ENCODE data around the gene RNF212B.
"Not testable (repeated sequence)": the region's sequence is repeated elsewhere in the genome, so short reads cannot be mapped to it uniquely, and the experiment has no call there.

The RNF212B gene

DNA sequence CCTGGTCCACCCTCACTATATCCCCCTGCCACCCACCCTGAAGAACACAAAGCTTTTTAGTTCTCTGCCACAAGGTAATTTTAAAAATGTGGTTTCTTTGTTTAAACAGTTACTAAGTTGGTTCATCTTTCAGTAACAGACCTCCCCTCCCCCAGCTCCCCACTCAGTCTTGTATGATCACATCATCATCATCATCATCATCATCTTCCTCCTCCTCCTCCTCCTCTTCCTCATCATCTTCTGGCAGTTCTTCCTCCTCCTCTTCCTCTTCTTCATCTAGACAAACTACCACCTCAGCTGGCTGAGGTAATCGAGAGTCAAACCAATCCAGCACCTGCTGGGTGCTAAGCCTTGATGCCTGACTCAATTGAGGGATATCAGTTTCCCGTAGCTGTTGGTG, 37.7 kb downstream of the RNF212B start:
- Mint-ChIP-seq H3K27ac (peak overlapping the region in 1 of 2 donors; percentile 1), H3K4me1 (no peaks in the 10 kb centered on the region), H3K4me3 (no peak overlapping the region), H3K9me3 (no peaks in the 10 kb centered on the region), H3K27me3 (no peaks in the 10 kb centered on the region)
- DNase-seq (no peak), ATAC-seq (no peak)

DNA sequence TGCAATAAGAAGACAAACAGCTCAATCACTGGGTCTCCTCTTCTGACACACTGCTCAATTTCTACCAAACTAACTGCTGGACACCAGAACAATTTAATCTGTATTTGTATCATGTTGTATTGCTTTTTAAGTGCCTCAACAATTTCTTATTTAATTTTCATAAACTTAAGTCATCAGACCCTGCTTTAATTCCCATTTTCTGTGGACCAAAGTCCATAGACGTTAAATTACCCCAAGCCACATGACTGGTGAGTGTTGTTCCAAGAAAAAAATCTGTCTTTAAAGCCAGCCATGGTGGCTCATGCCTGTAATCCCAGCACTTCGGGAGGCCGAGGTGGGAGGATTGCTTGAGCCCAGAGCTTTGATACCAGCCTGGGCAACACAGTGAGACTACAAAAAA, 39.5 kb downstream of the RNF212B start:
- no peak overlapping the region for H3K27ac Mint-ChIP-seq
- ATAC-seq, result no peak

DNA sequence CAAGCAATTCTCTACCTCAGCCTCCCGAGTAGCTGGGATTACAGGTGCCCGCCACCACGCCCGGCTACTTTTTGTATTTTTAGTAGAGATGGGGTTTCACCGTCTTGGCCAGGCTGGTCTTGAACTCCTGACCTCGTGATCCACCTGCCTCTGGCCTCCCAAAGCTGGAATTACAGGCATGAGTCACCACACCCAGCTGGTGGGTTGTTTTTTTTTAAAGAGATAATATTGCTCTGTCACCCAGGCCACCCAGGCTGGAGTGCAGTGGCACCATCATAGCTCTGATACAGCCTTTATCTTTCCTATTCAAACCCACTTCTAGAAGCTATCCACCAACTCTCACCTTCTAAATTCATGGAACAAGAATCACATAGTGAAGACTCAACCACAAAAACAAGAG, 40.2 kb downstream of the RNF212B start:
- ATAC-seq, DNase-seq, H3K27me3 Mint-ChIP-seq, H3K4me3 Mint-ChIP-seq, H3K9me3 Mint-ChIP-seq, H3K4me1 Mint-ChIP-seq, H3K27ac Mint-ChIP-seq: not testable (repeated sequence)

More for the DNA sequence above, 39.5 kb downstream of the RNF212B start:
- Mint-ChIP-seq H3K9me3 (no peaks in the 10 kb centered on the region), H3K4me3 (no peak overlapping the region), H3K27me3 (no peaks in the 10 kb centered on the region), H3K4me1 (no peaks in the 10 kb centered on the region)
- DNase-seq, result no peak

DNA sequence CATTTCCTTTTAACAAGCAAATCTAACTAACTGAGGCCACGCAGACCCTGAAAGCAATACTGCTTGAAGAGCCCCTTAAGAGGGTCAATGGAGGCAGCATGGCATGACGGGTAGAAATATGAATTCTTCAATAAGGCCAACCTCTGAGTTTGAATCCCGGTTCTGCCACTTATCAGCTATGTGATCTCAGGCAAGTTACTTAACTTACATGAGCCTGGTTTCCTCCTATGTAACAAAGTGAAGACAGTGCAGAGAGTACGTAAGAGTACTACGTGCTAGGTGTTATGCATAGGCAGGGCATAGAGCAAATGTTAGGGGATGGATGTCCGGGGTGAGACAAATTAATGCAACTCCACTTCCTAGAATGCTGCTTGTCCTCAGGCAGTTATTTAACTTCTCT, 43.5 kb downstream of the RNF212B start:
- Mint-ChIP-seq H3K4me1 (peaks cover 23% of the 10 kb centered on the region), H3K27me3 (no peaks in the 10 kb centered on the region), H3K4me3 (no peak overlapping the region), H3K9me3 (no peaks in the 10 kb centered on the region), H3K27ac (no peak overlapping the region)
- no peak for ATAC-seq
- DNase-seq, result no peak

DNA sequence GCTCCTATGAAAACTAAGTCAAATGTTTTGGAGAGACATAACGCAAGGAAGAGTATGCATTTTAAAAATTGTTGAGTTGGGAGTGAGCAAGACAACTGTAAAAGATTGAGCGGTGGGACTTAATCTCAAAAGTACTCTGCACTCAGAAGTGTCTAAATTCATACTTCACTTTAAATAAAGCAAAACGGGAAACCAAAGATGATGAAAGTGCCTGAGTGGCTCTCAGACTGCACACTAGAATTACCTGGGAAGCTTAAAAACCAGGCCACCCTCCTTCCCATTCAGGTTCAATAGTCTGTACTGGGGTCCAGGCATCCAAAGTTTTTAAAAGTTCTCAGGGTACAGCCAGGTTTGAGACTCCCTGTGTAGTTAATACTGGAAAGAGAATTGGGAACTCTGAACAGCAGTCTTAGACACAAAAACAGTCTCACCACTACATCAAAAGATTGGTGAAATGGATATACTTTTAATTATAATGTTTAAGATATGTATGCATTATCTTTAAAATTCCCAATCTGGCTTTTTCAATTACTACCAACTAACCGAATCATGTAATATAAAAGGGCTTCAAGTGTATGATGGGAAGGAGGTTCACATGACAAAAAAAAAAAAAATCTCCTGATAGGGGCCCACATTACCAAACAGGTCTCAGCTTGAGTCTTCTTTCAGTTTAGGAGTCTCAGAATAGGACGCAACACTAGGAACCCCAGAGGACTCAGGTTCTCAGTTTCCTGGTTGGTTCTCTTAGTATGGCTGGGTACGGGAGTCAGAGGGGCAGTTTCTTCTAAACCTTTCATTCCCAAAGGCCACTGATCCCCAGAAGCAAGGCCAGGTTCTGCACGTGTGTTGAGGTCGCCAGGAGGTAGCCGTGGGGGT, 47.2 kb downstream of the RNF212B start:
- Mint-ChIP-seq H3K4me3 (peak overlapping the region; percentile 89 to 94), H3K27ac (peak overlapping the region; percentile 91 to 93), H3K9me3 (no peaks in the 10 kb centered on the region), H3K4me1 (peaks cover 31% of the 10 kb centered on the region), H3K27me3 (no peaks in the 10 kb centered on the region)
- no peak for DNase-seq
- ATAC-seq, result no peak

DNA sequence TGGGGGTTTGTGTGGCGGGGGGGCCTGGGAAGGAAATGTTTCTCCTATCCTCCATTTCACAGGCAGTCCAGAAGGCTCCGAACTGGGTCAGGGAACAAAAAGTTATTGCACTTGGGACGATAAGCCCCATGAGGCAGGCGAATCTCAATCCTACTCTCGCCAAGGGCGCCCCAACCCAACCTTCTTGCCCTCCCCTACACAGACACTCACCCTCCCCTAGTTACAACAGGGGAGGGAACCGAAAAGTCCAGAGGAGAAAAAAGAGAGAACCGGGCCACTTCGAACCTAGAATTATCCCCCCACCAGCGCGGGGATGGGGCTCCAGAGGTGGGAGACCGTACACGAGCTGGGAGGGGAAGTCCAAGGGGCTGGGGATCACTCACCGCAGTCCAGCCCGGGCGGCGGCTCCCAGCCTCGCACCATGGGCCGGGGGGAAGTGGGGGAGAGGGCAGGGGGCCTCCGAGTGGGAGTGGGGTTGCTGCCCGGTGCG, 47.8 kb downstream of the RNF212B start:
- Mint-ChIP-seq H3K9me3 (no peaks in the 10 kb centered on the region), H3K27ac (peak overlapping the region; percentile 71 to 91)
- ATAC-seq, result peak; percentile 56

DNA sequence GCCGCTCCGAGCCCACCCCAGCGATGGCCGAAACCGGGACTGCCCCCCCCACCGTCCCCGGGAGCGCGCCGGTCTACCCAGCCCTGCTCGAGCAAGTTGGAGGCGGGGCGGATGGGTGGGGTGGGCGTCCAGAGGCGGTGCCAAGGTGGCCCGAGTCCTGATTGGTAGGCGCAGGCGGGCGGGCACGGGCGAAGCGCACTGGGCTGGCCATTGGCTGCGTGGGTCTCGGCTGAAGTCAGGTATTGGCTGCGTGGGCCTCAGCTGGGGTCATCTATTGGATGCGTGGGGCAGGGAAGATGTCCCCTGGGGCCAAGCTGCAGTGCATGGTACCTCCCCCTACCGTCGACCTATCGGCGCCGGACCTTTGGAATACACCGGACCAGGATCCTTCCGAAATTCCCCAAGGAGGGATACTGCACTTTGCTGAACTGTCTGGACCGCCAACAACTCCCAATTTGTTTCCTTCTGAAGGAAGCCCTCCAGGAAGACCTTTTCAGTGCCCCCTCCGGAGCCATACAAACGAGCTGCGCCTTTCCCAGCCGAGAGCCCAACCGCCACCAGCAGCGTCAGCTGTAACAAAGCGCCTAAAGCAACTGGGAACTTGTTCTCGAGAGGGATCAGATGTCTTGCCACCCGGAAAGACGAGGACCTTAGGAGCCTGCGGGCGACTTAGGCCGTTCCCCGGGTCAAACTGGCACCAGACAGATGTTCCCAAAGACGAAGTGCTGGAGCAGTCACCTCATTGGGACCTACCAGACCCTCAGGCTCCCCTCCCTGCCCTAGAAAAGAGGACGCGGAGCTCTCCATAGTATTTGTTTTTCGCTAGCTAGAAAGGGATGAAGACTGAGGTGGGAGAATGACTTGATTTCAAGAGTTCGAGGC, 48.5 kb downstream of the RNF212B start, which contains the start of gene HOMEZ:
Gene HOMEZ (minus strand): TSS at position 113 of the 882 bp plus-strand sequence. CDS start 180 bp downstream, outside the sequence.
- DNase-seq (peak; percentile 97 to 98), ATAC-seq (peak; percentile 99)
- H3K9me3 Mint-ChIP-seq, result no peaks in the 10 kb centered on the region
- H3K4me1 Mint-ChIP-seq, result peaks cover 31% of the 10 kb centered on the region
- peak within 1 kb of the TSS; percentile 92 to 93 for H3K27ac Mint-ChIP-seq
- no peaks in the 10 kb centered on the region for H3K27me3 Mint-ChIP-seq
- H3K4me3 Mint-ChIP-seq, result peak within 1 kb of the TSS; percentile 89 to 94

More for the DNA sequence above, 47.8 kb downstream of the RNF212B start:
- Mint-ChIP-seq H3K27me3 (no peaks in the 10 kb centered on the region), H3K4me3 (peak overlapping the region; percentile 89 to 94), H3K4me1 (peaks cover 31% of the 10 kb centered on the region)
- no peak for DNase-seq

DNA sequence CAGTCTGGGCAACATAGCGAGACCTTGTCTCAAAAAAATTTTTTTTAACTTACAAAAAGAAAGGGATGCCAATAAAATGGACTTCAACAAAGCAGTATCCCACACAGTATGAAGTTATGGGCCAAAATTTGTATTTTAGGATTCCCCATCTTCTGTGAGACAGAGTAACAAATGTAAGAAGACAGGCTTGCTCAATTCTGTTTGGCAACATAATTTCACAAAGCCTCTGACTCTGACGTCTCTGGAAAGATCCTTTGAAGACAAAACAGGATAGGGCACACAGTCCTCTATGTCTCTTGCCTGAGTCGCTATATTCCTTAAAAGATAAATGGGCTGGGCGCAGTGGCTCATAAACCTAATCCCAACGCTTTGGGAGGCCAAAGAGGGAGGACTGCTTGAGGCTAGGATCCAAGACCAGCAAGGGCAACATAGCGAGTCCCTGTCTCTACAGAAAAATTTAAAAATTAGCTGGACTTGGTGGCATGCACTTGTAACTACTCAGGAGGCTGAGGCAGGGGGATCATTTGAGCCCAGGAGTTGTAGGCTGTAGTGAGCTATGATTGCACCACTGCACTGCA, 49.3 kb downstream of the RNF212B start:
- ATAC-seq, result no peak
- H3K4me1 Mint-ChIP-seq, result peaks cover 31% of the 10 kb centered on the region
- H3K4me3 Mint-ChIP-seq, result peak overlapping the region; percentile 89 to 94
- no peaks in the 10 kb centered on the region for H3K27me3 Mint-ChIP-seq
- H3K9me3 Mint-ChIP-seq, result no peaks in the 10 kb centered on the region
- H3K27ac Mint-ChIP-seq, result peak overlapping the region; percentile 56 to 92
- DNase-seq, result no peak

DNA sequence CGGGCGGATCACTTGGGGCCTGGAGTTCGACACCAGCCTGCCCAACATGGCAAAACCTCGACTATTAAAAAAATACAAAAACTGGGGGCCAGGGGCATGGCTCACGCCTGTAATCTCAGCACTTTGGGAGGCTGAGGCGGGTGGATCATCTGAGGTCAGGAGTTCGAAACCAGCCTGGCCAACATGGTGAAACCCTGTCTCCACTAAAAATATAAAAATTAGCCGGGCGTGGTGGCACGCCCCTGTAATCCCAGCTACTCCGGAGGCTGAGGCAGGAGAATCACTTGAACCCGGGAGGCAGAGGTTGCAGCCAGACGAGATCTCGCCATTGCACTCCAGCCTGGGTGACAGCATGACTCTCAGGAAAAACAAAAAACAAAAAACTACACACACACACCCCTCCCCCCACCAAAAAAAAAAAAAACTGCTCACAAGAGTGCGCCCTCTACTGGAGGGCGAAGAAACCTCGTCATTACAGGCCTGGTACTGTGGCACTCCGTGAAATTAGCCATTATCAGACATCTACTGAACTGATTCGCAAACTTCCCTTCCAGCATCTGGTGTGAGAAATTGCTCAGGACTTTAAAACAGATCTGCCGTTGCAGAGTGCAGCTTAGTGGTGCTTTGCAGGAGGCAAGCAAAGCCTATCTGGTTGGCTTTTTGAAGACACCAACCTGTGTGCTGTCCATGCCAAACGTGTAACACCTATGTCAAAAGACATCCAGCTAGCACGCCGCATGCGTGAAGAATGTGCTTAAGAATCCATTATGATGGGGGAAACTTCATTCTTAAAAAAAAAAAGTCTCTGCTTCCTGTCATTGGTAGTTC, 57.2 kb downstream of the RNF212B start:
- H3K27ac Mint-ChIP-seq, result peak overlapping the region in 1 of 2 donors; percentile 54
- H3K9me3 Mint-ChIP-seq, result no peaks in the 10 kb centered on the region
- peak overlapping the region; percentile 36 to 42 for H3K4me3 Mint-ChIP-seq
- DNase-seq (peak; percentile 50 to 61), ATAC-seq (peak; percentile 89)
- H3K27me3 Mint-ChIP-seq, result no peaks in the 10 kb centered on the region
- H3K4me1 Mint-ChIP-seq, result peaks cover 50% of the 10 kb centered on the region

DNA sequence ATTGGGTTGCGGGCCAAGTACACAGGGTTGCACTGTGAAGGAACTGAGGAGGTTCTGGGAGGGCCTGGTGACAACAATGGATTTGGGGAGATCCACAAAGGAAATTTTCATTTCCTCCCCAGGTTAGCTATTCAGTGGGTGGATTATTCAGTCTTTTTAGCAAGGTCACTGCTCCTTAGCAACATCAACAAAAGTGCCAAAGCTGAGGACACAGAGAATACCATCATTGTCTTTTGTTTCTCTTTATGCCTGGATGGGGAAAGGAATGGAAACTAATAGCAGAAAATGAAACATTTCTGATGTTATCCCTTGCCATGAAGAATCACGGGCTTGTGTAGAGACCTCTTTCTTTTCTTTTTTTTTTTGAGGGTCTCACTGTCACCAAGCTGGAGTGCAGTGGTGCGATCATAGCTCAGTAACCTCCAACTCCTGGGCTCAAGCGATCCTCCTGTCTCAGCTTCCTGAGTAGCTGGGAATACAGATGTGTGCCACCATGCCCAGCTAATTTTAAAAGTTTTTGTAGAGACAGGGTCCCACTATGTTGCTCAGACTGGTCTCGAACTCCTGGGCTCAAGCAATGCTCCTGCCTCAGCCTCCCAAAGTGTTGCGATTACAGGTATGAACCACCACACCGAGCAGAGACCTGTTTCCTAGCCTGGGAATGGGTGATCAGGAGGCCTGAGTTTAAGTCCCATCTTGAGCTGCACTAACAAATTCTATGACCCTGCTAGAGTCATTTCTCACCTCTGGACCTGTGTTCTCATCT, 58.5 kb downstream of the RNF212B start:
- Mint-ChIP-seq H3K9me3 (no peaks in the 10 kb centered on the region), H3K4me1 (peaks cover 54% of the 10 kb centered on the region), H3K27me3 (no peaks in the 10 kb centered on the region), H3K4me3 (no peak overlapping the region), H3K27ac (no peak overlapping the region)
- no peak for DNase-seq
- ATAC-seq, result no peak

DNA sequence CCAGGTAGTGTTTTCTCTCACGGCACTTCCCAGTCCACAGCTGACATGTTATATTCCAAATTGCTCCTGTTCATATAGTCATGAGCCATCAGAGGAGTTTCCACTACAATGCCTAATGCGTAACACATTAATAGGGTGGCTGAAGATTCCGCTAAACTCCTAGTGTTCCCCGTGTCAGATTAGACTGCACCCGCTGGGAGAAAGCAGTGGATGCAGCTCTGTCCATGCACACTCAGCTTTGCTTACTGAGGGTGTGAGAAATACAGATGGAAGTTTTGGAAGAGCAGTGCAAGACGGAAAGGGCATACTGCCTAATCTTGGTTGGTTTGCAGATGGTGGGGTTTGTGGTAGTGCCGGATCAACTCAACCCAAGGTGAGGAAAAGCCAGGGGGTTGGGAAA, 59.4 kb downstream of the RNF212B start:
- DNase-seq (no peak), ATAC-seq (no peak)
- no peaks in the 10 kb centered on the region for H3K9me3 Mint-ChIP-seq
- peaks cover 54% of the 10 kb centered on the region for H3K4me1 Mint-ChIP-seq
- H3K27ac Mint-ChIP-seq, result peak overlapping the region; percentile 22 to 77
- no peak overlapping the region for H3K4me3 Mint-ChIP-seq
- no peaks in the 10 kb centered on the region for H3K27me3 Mint-ChIP-seq

DNA sequence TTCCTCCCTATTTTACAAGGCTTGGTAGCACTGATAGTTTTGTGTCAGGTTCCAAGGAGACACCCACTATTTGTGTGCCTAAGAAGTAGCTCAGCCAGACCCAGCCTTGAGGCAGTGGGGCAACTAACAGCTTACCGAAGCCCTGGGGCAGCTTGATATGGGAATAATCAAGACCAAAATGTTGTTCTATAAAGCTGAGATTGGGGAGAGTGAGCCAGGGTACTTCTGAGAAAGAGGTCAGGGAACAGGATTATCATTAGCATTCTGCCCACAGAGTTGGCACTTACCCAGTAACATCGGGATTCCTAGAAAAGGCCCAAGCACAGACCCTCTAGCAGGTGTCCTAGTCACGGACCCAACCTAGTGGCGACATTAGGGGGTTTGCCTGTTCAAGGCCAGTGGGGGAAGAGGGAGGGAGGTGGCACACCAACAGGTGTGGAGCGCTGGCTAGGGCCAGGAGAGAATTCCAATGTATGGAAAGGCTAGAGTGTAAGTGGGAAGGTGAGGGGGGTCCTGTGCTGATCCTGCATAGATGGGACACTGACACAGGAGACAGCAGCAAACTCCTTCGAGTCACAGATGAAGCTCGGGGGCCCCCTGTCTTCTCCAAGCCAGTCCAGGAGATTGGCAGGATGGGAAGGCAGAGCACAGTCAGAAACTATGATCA, 60.0 kb downstream of the RNF212B start:
- H3K4me1 Mint-ChIP-seq, result peaks cover 58% of the 10 kb centered on the region
- H3K27ac Mint-ChIP-seq, result peak overlapping the region in 1 of 2 donors; percentile 77
- no peak overlapping the region for H3K4me3 Mint-ChIP-seq
- ATAC-seq (no peak), DNase-seq (no peak)
- no peaks in the 10 kb centered on the region for H3K27me3 Mint-ChIP-seq
- no peaks in the 10 kb centered on the region for H3K9me3 Mint-ChIP-seq

DNA sequence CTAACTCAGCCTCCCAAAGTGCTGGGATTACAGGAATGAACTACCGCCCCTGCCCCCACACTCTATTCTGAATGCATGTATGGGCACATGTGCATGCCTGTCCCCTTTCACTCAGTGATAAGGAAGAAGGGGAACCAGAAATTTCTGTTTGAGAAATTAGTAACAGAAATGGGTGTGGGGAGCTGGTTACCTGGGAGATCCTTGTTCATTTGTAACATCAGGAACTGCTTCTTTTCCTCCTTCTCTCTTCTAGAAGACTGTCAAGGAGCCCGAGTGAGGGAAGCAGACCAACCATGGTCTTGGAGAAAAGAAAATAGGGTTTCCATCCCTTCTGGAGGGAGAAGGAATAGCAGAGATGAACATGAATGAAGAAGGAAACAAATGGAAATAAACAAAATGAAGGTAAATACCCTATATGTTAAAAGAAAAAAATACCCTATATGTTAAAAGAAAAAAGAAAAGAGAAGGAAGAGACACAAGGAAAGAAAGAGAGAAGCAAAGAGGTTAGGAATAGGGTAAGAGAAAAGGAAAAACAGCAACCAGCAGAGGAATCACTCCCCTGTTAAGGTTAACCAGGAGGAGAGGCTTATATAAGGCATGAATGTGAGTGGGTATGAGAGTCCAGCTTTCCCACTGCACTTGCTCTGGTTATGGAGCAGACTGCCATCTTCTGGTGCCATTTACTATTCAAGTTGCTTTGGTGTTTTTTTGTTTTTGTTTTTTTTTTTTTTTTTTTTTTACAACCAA, 61.6 kb downstream of the RNF212B start:
- Mint-ChIP-seq H3K27me3 (no peaks in the 10 kb centered on the region), H3K9me3 (no peaks in the 10 kb centered on the region), H3K4me1 (peaks cover 59% of the 10 kb centered on the region), H3K4me3 (no peak overlapping the region), H3K27ac (no peak overlapping the region)
- ATAC-seq, result no peak
- no peak for DNase-seq

Data from stimulated activated naive CD8-positive, alpha-beta T cell treated with anti-CD3 and anti-CD28 coated beads, Interleukin-15, amount 100 ng/mL, for 72 hours (primary cell).